ENCODE results near the gene NR3C2.

The NR3C2 gene

DNA sequence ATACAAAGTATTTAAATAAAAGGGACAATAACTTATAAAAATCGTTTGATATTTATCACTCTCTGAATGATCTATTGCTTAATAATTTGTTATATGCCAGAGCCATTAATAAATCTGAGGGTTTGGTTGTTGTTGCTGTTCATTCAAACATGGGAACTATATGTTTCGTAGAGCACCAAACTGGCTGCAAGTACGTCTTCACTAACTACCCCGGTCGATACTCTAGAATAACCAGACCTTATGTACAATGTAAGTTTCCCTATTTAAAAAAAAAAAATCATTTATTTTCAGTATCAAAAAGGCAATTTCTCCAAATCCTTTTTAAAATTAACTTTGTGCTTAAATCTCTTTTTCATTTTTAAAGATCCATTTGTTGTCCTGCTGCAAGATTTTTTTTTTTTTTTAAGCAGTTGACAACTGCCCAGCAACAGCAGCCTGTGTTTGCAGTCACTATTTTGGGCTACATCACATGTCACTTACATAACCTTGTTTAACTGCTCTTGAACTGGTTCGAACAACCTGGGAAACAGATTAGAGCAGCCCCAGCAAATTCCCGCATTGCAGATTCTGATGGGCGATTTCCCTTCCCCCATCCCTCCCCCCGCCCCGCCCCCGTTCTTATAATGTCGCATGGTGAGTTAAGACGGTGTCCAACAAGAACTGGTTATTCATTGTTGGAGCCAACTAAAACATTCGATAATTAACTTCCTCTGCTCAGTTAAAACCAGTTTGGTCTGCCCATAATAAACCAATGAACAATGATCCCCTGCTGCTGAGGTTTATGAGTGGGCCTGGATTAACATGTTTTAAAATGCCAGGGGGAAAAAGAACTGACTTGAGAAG lies 238.9 kb downstream of the NR3C2 start:
- H3K79me2 ChIP-seq (ENCODE audit: control insufficient read depth, insufficient read depth, low read length, poor library complexity) = no peaks in the 10 kb centered on the region
- no peak overlapping the region for H3K4ac ChIP-seq (ENCODE audit: low read depth, low read length)
- no peaks in the 10 kb centered on the region for H3K9me3 ChIP-seq (ENCODE audit: insufficient read depth, low read depth, low read length)
- H3K9ac ChIP-seq (ENCODE audit: low read length) = no peak overlapping the region
- H4K12ac ChIP-seq (ENCODE audit: low read depth, low read length) = no peak overlapping the region
- H2BK120ac ChIP-seq (ENCODE audit: insufficient read depth, low read length, poor library complexity) = no peak overlapping the region
- H3K36me3 ChIP-seq (ENCODE audit: control insufficient read depth in 1 of 2, insufficient read depth in 2 of 2, low read length in 2 of 2) = no peaks in the 10 kb centered on the region
- no peak overlapping the region for H2AK5ac ChIP-seq (ENCODE audit: low read length)
- no peak overlapping the region for H3K14ac ChIP-seq (ENCODE audit: low read length)
- no peaks in the 10 kb centered on the region for H3K27me3 ChIP-seq (ENCODE audit: insufficient read depth, low read length)
- H3K4me3 ChIP-seq (ENCODE audit: low read depth, low read length) = no peak overlapping the region
- H2BK5ac ChIP-seq (ENCODE audit: low read depth, low read length, poor library complexity) = no peak overlapping the region
- no peaks in the 10 kb centered on the region for H3K79me1 ChIP-seq (ENCODE audit: low read length)
- H2BK12ac ChIP-seq (ENCODE audit: low read length) = no peak overlapping the region
- H4K91ac ChIP-seq (ENCODE audit: low read depth, low read length) = no peak overlapping the region
- H2AFZ ChIP-seq (ENCODE audit: insufficient read depth, low read length, poor library complexity) = no peak overlapping the region
- no peak overlapping the region for H3K23ac ChIP-seq (ENCODE audit: low read length)
- H3K4me2 ChIP-seq (ENCODE audit: low read length) = no peak overlapping the region
- no peak overlapping the region for H3K18ac ChIP-seq (ENCODE audit: low read length)
- H3K4me1 ChIP-seq (ENCODE audit: control insufficient read depth in 1 of 2, insufficient read depth in 2 of 2, low read length in 2 of 2) = no peaks in the 10 kb centered on the region
- no CpG with 5 or more reads among the region's 14 CpGs for WGBS (ENCODE audit: extremely low coverage, insufficient coverage, insufficient read length)
- H3K27ac ChIP-seq (ENCODE audit: low read depth, low read length) = no peak overlapping the region
- DNase-seq = no peak
- H4K8ac ChIP-seq (ENCODE audit: low read depth, low read length) = no peak overlapping the region

DNA sequence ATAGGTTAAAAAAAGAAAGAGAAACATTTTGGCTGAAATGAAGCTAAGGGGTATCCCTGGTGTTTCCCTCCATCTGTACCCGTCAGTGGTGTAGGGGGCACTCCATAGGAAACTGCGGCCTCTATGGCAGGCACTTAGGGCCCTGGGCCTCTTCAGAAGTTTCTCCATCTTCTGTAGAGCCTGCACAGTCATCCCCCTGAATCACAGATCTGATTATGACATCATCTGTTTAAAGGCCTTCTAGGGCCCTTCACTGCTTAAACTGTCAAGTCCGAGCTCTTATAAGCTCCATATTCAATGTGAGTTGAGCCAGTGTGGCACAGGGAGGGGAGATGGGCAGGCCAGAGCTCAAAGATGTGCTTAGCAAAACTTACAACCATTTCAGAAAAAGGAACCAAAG lies 241.3 kb downstream of the NR3C2 start:
- no CpG with 5 or more reads among the region's 3 CpGs for WGBS (ENCODE audit: extremely low coverage, insufficient coverage, insufficient read length)
- no peak overlapping the region for H3K4me3 ChIP-seq (ENCODE audit: low read depth, low read length)
- no peak overlapping the region for H3K14ac ChIP-seq (ENCODE audit: low read length)
- H2BK5ac ChIP-seq (ENCODE audit: low read depth, low read length, poor library complexity) = no peak overlapping the region
- no peak overlapping the region for H2AK5ac ChIP-seq (ENCODE audit: low read length)
- H3K79me1 ChIP-seq (ENCODE audit: low read length) = no peaks in the 10 kb centered on the region
- H3K9me3 ChIP-seq (ENCODE audit: insufficient read depth, low read depth, low read length) = no peaks in the 10 kb centered on the region
- no peak overlapping the region for H3K18ac ChIP-seq (ENCODE audit: low read length)
- H4K8ac ChIP-seq (ENCODE audit: low read depth, low read length) = no peak overlapping the region
- H3K36me3 ChIP-seq (ENCODE audit: control insufficient read depth in 1 of 2, insufficient read depth in 2 of 2, low read length in 2 of 2) = no peaks in the 10 kb centered on the region
- H3K23ac ChIP-seq (ENCODE audit: low read length) = no peak overlapping the region
- H4K12ac ChIP-seq (ENCODE audit: low read depth, low read length) = no peak overlapping the region
- H3K27me3 ChIP-seq (ENCODE audit: insufficient read depth, low read length) = no peaks in the 10 kb centered on the region
- no peak overlapping the region for H3K27ac ChIP-seq (ENCODE audit: low read depth, low read length)
- no peak overlapping the region for H3K4ac ChIP-seq (ENCODE audit: low read depth, low read length)
- no peak overlapping the region for H3K4me2 ChIP-seq (ENCODE audit: low read length)
- DNase-seq = no peak
- no peak overlapping the region for H2BK120ac ChIP-seq (ENCODE audit: insufficient read depth, low read length, poor library complexity)
- no peak overlapping the region for H4K91ac ChIP-seq (ENCODE audit: low read depth, low read length)
- H2AFZ ChIP-seq (ENCODE audit: insufficient read depth, low read length, poor library complexity) = no peak overlapping the region
- no peak overlapping the region for H3K9ac ChIP-seq (ENCODE audit: low read length)
- no peaks in the 10 kb centered on the region for H3K79me2 ChIP-seq (ENCODE audit: control insufficient read depth, insufficient read depth, low read length, poor library complexity)
- H2BK12ac ChIP-seq (ENCODE audit: low read length) = no peak overlapping the region
- no peaks in the 10 kb centered on the region for H3K4me1 ChIP-seq (ENCODE audit: control insufficient read depth in 1 of 2, insufficient read depth in 2 of 2, low read length in 2 of 2)

DNA sequence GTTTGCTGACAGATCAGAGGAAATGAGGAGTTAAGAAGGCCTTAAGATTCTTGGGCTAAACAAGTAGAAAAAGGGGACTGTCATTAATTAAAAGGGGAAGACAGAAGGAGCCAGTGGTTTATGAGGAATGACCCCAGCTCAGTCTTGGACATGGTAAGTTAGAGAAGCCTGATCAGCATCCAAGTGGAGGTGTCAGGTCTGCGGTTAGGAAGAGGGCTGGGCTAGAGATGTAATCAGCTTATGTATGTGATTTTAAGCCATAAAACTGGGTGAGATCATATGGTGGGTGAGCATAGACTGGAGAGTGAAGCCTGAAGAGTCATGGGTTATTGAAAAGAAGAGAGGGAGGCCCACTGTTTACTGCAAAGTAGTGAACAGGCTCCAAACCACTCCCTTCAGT lies 246.1 kb downstream of the NR3C2 start:
- Histone ChIP-seq H3K9ac (ENCODE audit: low read length) (no peak overlapping the region), H3K4ac (ENCODE audit: low read depth, low read length) (no peak overlapping the region), H3K79me1 (ENCODE audit: low read length) (no peaks in the 10 kb centered on the region), H3K4me1 (ENCODE audit: control insufficient read depth in 1 of 2, insufficient read depth in 2 of 2, low read length in 2 of 2) (no peaks in the 10 kb centered on the region), H3K36me3 (ENCODE audit: control insufficient read depth in 1 of 2, insufficient read depth in 2 of 2, low read length in 2 of 2) (no peaks in the 10 kb centered on the region), H3K4me3 (ENCODE audit: low read depth, low read length) (no peak overlapping the region), H3K4me2 (ENCODE audit: low read length) (no peak overlapping the region), H4K8ac (ENCODE audit: low read depth, low read length) (no peak overlapping the region), H4K12ac (ENCODE audit: low read depth, low read length) (no peak overlapping the region), H3K27me3 (ENCODE audit: insufficient read depth, low read length) (no peaks in the 10 kb centered on the region), H2AFZ (ENCODE audit: insufficient read depth, low read length, poor library complexity) (no peak overlapping the region), H3K23ac (ENCODE audit: low read length) (no peak overlapping the region), H2AK5ac (ENCODE audit: low read length) (no peak overlapping the region), H4K91ac (ENCODE audit: low read depth, low read length) (no peak overlapping the region), H3K9me3 (ENCODE audit: insufficient read depth, low read depth, low read length) (no peaks in the 10 kb centered on the region), H3K14ac (ENCODE audit: low read length) (no peak overlapping the region), H2BK5ac (ENCODE audit: low read depth, low read length, poor library complexity) (no peak overlapping the region), H3K18ac (ENCODE audit: low read length) (no peak overlapping the region), H3K27ac (ENCODE audit: low read depth, low read length) (no peak overlapping the region), H3K79me2 (ENCODE audit: control insufficient read depth, insufficient read depth, low read length, poor library complexity) (no peaks in the 10 kb centered on the region), H2BK120ac (ENCODE audit: insufficient read depth, low read length, poor library complexity) (no peak overlapping the region), H2BK12ac (ENCODE audit: low read length) (no peak overlapping the region)
- DNase-seq = no peak
- no CpG with 5 or more reads among the region's 1 CpG for WGBS (ENCODE audit: extremely low coverage, insufficient coverage, insufficient read length)

DNA sequence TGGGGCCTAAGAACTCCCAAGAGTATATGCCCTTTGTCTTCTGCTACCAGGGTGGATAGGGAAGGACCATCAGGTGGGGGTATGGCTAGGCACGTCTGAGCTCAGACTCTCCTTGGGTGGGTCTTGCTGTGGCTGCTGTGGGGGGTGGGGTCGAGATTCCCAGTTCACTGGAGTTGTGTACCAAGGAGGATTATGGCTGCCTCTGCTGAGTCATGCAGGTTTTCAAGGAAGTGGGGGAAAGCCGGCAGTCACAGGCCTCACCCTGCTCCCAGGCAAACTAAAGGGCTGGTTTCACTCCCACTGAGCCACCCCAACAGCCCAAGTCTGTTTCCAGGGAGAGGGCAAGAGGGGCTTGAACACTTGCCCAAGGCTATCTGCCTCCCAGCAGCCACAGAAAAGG lies 249.7 kb downstream of the NR3C2 start:
- no peak overlapping the region for H3K14ac ChIP-seq (ENCODE audit: low read length)
- no peak overlapping the region for H3K23ac ChIP-seq (ENCODE audit: low read length)
- H2AFZ ChIP-seq (ENCODE audit: insufficient read depth, low read length, poor library complexity) = no peak overlapping the region
- no peak overlapping the region for H3K4me3 ChIP-seq (ENCODE audit: low read depth, low read length)
- no peak overlapping the region for H2AK5ac ChIP-seq (ENCODE audit: low read length)
- no CpG with 5 or more reads among the region's 3 CpGs for WGBS (ENCODE audit: extremely low coverage, insufficient coverage, insufficient read length)
- H4K8ac ChIP-seq (ENCODE audit: low read depth, low read length) = no peak overlapping the region
- H3K27ac ChIP-seq (ENCODE audit: low read depth, low read length) = no peak overlapping the region
- no peak overlapping the region for H2BK12ac ChIP-seq (ENCODE audit: low read length)
- no peaks in the 10 kb centered on the region for H3K79me2 ChIP-seq (ENCODE audit: control insufficient read depth, insufficient read depth, low read length, poor library complexity)
- H3K79me1 ChIP-seq (ENCODE audit: low read length) = no peaks in the 10 kb centered on the region
- H3K36me3 ChIP-seq (ENCODE audit: control insufficient read depth in 1 of 2, insufficient read depth in 2 of 2, low read length in 2 of 2) = no peaks in the 10 kb centered on the region
- no peak overlapping the region for H3K9ac ChIP-seq (ENCODE audit: low read length)
- no peak overlapping the region for H2BK5ac ChIP-seq (ENCODE audit: low read depth, low read length, poor library complexity)
- no peak for DNase-seq
- H4K12ac ChIP-seq (ENCODE audit: low read depth, low read length) = no peak overlapping the region
- H2BK120ac ChIP-seq (ENCODE audit: insufficient read depth, low read length, poor library complexity) = no peak overlapping the region
- H4K91ac ChIP-seq (ENCODE audit: low read depth, low read length) = no peak overlapping the region
- no peaks in the 10 kb centered on the region for H3K4me1 ChIP-seq (ENCODE audit: control insufficient read depth in 1 of 2, insufficient read depth in 2 of 2, low read length in 2 of 2)
- H3K27me3 ChIP-seq (ENCODE audit: insufficient read depth, low read length) = no peaks in the 10 kb centered on the region
- H3K9me3 ChIP-seq (ENCODE audit: insufficient read depth, low read depth, low read length) = no peaks in the 10 kb centered on the region
- no peak overlapping the region for H3K4me2 ChIP-seq (ENCODE audit: low read length)
- H3K4ac ChIP-seq (ENCODE audit: low read depth, low read length) = no peak overlapping the region
- no peak overlapping the region for H3K18ac ChIP-seq (ENCODE audit: low read length)
